HG02981 (cell line): ENCODE data around the gene PNPLA2.

Experiments used
- ATAC-seq: cut with Tn5 transposase; IDR thresholded peaks from one replicate; pipeline ENCODE4 v1.9.1; 2021; ENCODE audit warnings: mild to moderate bottlenecking, moderate library complexity; ENCODE audit not compliant: unreplicated experiment

Gene PNPLA2

GRCh38 chr11:829176-829846 is 10.6 kb downstream of the PNPLA2 start:
- no peak for ATAC-seq

GRCh38 chr11:829847-830294 is 11.2 kb downstream of the PNPLA2 start:
- no peak for ATAC-seq

DNA sequence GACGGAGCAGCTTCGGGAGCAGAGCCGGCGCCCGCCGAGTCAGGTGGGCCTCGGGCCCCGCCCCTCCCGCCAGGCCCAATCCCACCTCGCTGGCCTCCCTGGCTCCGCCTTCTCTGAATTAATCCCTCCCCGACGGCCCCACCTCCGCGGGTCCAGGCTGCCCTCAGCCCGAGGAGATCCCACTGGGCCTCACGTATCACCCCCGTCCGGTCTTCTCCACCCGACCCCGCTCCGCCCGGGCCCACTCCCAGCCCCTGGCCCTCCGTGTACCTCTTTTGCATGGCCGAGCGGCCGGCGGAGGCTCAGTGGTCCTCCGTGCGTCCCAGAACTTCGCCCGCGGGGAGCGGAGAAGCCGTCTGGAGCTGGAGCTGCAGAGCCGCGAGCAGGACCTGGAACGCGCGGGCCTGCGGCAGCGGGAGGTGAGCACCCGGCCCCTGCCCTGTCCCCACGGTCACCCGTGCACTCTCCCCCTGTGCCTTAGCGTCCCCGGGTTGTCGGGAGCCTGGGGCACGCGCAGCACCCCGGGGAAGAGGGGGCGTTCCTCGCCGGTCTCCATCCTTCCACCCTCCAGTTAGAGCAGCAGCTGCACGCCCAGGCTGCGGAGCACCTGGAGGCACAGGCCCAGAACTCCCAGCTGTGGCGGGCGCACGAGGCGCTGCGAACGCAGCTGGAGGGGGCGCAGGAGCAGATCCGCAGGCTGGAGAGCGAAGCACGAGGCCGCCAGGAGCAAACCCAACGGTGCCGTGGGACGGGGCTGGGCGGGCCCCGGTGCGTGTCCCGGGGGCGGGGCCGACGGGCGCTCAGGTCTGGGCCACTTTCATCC is 11.8 kb downstream of the PNPLA2 start:
- ATAC-seq, result no peak

- ATAC-seq, result no peak
Measured at GRCh38 chr11:831118-831864, 12.6 kb downstream of the PNPLA2 start.

DNA sequence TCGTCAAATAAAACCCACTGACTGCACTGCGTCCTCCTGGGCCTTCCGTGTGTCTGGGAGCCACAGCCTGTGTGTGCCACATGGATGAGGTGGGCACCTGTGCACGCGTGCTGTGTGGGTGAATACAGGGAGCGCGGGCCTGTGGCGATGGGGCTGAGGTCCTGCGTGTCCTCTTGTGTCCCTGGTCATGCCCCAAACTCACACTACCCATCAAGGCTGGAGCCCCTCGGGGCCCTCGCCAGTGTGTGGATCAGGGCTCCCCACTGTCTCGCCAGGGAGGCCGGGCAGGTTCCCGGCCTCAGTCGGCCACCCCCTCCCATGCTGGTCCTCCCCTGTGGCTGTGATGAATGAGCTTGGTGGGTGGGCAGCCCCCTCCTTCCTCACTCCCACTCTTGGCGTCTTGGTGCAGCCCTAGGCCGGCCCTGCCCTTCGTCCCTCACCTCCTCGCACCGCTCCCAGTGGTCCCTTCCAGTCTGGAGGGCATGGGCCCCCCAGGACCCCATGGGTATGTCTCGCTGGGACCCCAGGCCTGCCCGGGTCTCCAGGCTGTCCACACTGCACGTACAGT is 13.3 kb downstream of the PNPLA2 start:
- ATAC-seq, result no peak

GRCh38 chr11:832529-833113 is 13.9 kb downstream of the PNPLA2 start, which contains the start of gene CD151:
Gene CD151 (plus strand): TSS chr11:832952. CDS start chr11:836070, 3,118 bp downstream.
- peak; percentile 40 for ATAC-seq

DNA sequence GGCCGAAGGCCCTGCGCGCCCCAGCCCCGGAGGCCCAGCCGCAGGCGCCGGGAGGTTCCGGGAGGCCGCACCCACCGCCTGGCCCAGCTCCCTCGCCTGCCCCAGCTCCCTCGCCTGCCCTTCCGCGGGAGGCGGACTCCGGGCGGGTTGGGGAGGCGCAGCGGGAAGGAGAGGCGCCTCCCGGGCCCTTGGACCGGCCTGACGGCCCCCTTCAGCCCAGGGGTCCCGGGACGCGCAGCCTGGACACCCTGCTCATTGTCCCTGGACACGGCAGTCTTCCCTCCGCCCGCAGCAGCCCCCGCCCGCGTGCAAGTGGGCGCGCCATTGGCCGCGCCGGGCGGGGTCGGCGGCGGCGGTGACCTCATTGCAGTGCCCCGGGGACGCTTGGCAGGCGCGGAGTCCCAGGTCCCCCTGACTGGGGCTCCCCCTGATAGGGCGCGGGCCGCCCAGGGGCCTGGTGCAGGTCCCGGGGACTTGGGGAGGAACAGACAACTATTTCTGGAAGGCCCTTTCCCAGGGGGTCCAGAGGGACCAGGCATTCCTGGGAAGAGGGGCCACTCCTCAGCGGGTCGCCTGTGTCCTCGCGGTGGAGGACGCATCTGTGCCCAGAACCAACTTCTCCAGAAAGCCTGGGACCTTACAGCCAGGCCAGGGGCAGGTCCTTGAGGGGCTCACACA is 14.5 kb downstream of the PNPLA2 start:
- ATAC-seq, result no peak

GRCh38 chr11:833849-834311 is 15.2 kb downstream of the PNPLA2 start:
- no peak for ATAC-seq

DNA sequence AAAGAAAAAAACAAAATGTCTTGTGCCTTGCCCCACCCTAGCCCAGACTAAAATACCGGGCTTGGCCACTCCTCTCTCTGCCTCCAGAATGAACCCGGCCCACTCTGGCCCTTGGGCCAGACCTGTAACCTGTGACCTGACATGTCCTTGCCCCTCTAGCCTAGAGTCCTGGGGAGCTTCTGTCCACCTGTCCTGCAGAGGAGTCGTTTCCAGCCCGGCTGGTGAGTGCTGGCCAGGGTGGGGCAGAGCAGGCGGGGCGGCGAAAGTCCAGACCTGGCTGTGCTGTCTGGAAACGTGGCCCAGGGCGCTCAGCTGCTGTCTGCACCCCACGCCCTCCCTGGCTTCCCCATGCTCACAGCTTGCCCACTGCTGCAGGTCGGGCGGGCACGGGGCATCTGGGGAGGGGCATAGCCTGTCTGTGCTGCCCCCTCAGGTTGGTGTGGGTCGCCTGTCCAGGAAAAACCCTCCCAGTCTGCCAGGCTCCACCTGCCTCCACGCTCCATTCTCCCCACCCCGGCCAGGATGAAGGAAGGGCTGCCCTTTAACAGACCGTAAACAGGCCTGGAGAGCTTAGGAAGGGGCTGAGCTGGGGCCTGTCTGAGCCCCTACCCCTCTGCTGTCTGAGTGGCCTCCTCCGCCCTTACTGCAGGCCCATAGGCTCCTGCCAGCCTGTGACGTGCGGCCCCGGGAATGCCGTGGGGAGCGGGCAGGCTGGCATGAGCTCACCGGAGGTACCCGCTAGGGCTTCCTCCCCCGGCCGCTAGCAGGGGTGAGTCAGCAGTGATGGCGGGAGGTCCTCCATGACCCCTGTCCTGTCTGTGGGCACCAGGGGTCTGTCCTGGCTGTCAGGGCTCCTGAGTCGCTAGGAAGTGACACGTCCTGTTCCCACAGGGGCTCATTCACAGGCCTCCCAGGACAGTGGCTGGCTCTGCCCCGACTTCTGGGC is 15.9 kb downstream of the PNPLA2 start:
- ATAC-seq, result no peak

DNA sequence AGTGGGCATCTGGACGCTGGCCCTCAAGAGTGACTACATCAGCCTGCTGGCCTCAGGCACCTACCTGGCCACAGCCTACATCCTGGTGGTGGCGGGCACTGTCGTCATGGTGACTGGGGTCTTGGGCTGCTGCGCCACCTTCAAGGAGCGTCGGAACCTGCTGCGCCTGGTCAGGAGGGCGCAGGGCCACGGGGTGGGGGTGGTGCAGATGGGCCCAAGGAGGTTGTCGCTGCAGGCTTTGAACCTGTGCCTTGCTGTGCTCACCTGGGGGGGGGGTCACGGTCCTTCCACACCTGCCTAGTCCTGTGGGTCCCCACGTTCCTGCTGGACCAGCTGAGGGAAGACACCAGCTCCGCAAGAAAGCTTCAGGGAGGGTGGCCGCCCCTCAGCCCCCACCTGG is 17.6 kb downstream of the PNPLA2 start:
- no peak for ATAC-seq

GRCh38 chr11:836700-837099 is 18.0 kb downstream of the PNPLA2 start:
- ATAC-seq, result no peak

DNA sequence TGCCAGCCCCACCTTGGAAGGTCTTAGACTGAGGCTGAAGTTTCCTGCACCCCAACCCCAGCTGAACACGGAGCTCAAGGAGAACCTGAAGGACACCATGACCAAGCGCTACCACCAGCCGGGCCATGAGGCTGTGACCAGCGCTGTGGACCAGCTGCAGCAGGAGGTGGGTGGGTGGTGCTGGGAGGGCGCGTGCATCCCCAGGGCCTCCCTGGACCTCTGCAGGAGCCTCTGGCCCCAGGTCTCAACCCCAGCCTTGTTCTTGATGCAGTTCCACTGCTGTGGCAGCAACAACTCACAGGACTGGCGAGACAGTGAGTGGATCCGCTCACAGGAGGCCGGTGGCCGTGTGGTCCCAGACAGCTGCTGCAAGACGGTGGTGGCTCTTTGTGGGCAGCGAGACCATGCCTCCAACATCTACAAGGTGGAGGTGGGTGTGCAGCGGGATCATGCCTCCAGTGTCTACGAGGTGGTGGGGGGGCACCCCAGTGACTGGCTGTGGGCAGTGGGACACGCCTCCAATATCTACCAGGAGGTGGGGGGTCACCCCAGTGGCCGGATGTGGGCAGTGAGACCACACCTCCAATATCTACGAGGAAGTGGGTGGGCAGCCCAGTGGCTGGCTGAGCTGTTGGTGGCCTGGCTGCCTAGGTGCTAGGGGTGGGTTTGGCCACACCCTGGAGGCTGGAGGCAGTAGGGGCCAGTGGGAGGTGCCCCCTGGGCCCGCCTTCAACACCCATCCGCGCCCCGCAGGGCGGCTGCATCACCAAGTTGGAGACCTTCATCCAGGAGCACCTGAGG is 18.7 kb downstream of the PNPLA2 start:
- ATAC-seq, result no peak

DNA sequence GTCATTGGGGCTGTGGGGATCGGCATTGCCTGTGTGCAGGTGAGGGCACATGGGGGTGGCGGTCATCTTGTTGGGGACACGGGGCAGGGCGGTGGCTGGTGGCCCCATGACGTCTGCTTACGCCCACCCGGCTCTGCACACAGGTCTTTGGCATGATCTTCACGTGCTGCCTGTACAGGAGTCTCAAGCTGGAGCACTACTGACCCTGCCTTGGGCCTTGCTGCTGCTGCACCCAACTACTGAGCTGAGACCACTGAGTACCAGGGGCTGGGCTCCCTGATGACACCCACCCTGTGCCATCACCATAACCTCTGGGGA is 19.2 kb downstream of the PNPLA2 start:
- ATAC-seq, result no peak

GRCh38 chr11:838441-839279 is 19.9 kb downstream of the PNPLA2 start:
- no peak for ATAC-seq

GRCh38 chr11:839280-839623 is 20.5 kb downstream of the PNPLA2 start:
- ATAC-seq, result no peak

DNA sequence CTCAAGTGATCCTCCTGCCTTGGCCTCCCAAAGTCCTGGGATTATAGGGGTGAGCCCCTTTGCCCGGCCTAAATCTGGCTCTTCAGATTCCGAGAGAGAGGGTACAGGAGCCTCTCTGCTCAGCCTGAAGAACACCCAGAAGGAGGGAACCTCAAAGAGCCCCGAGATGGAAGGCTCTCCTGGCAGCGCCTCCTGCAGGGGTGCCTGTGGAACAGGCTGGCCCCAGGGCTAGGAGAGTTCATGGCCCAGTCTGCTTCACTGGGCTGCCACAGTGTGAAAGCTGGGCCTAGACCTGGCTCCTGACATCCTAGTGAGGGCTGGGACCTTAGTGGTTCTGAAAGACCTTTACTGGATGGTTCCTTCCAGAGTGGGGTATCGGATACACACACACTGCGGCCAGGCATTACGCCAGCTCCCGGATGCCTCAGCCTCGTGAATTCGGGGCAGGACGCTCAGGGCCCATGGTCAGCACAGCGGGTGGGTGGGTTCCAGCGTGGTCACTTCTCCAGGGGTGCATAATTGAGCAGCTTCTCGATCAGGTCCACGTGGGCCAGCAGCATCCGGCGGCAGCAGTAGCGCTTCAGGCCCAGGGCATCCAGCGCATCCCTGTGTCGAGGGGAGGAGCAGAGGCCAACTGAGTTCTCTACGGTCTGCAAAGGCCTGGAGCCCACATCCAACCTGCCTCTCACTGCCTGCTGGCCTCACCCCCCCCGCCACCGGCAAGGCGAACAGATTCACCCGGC is 21.3 kb downstream of the PNPLA2 start:
- no peak for ATAC-seq

DNA sequence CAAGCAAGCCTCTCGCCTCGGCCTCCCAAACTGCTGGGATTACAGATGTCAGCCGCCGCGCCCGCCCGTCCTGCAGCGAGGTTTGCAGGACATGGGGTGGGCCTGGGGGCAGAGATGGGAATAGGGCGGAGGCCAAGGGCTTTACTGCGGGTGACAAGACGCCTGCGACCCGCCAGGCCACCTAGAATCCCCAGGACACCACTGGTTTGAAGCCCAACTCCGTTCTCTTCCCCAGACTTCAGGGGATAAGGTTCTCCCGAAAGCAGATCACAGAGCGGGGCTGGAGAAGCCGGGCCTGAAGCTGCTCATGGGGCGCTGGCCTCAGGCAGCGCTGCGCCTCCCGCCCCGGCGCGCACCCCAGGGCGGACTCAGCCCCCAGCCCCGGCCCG is 23.3 kb downstream of the PNPLA2 start:
- peak; percentile 18 for ATAC-seq
